ENCODE measurements around the gene CYP24A1.

DNA sequence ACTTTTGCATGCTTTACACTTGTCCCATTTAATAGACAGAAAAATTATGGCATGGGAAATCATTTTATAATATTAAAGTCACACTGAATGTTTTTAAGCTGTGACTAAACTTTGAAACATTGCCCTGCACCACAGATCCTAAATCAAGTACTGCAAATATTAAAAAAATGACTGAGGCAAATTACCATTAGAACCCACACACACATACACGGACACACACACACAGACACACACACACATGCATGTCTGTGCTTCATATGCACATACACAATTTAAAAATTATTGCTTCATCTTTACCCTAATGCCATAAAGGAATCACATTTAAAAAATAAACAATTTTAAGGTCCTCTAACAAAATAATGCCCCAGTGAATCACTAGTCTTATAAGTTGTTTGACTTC lies 19.9 kb downstream of the CYP24A1 start:
- TF ChIP-seq CTCF (IDR thresholded peaks at IDR 0.05; ENCODE audit: borderline replicate concordance, extremely low read depth, low read length, poor library complexity, severe bottlenecking) (no peak), EZH2 (IDR thresholded peaks at IDR 0.05; ENCODE audit: borderline replicate concordance, low read depth, low read length, severe bottlenecking) (no peak)
